ENCODE results near the gene ZSWIM4. TPM values are rescaled to one million over a fixed set of nuclear protein-coding genes. Genes with fewer than 3 reads are reported as not detected.
A peak's percentile ranks its signal among the peaks of the same experiment; 100 is the strongest.

ZSWIM4 gene
- total and polyA plus RNA-seq, 2 of the 4 experiments (the other 2 are of a cell fraction), result 2.2 to 6.2 TPM

DNA sequence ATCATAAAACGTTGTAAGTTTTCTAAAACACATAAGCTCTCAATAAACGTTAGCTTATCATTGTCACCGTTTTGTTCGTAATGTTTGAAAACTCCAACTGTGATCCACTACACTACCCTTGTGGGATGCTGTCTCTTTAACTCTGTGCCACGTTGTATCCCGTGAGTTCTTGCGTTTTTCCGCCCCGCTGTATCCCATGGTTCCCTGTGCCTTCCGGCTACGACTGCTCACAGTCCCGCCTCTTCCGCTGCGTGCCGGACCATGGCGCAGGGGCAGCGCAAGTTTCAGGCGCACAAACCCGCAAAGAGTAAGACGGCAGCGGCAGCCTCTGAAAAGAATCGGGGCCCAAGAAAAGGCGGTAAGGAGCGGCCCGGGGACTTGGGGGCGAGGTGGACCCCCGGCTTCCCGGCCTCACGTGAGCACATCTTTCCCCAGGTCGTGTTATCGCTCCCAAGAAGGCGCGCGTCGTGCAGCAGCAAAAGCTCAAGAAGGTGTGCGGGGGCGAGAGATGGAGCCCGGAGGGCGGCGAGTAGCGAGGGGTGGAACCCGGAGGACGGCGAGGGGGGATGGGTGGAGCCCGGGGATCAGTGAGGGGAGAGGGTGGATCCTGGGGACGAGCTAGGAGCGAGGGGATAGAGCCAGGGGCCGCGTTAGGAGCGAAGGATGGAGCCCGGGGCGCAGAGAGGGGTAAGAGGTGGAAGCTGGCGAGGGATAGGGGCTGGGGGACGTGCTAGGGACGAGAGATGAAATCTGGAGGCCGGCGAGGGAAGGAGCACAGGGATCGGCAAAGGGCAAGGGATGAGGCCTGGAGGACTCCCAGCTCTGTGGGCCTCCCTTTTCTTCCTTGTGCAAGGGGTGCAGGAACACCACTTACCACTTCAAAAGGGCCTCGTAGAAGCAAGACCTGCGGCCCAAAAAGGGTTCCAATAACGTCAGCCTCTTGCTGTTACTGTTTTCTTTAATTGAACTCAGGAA is 20.7 kb upstream of the ZSWIM4 start, which contains the start of gene C19orf53:
TSS of gene C19orf53 (plus strand) at position 240 of the 975 bp plus-strand sequence. CDS start at position 262, 22 bp downstream.
- in situ Hi-C loops (cut with MboI; ENCODE audit: low sequenced_read_pairs), result loop anchor here (25.0 kb wide), 1 partner anchor 313 kb away; the partner anchor contains the start of genes C19orf67 and SAMD1

More for the DNA sequence above, 20.7 kb upstream of the ZSWIM4 start, which contains the start of gene C19orf53:
- WGBS, 2 experiments (ENCODE audit: extremely low coverage in 2 of 2, insufficient read length in 1 of 2), result 0% methylated on average over 23 of the region's 61 CpGs; no CpG with 5 or more reads in 1 of the 2 experiments
- DNase-seq, result peak; percentile 94
- H3K36me3 ChIP-seq (ENCODE audit: control insufficient read depth, insufficient read depth, low read length), result peaks cover 45% of the 10 kb centered on the region
- H2BK15ac ChIP-seq (ENCODE audit: low read depth, low read length), result 0 out of 3 replicates have a peak within 1 kb of the TSS, but pooled peaks have one; percentile 5
- intact Hi-C loops (cut with micrococcal nuclease), result loop anchor here (1.0 kb wide), 1 partner anchor 21 kb away; the partner anchor contains the start of gene ZSWIM4
- peak within 1 kb of the TSS; percentile 79 for H3K9ac ChIP-seq (ENCODE audit: low read depth, low read length)
- no peak within 1 kb of the TSS for H2BK20ac ChIP-seq (ENCODE audit: low read depth, low read length)
- peak within 1 kb of the TSS; percentile 78 for H3K4me3 ChIP-seq (ENCODE audit: insufficient read depth, low read depth, low read length)
- dilution Hi-C loops (cut with HindIII; ENCODE audit: low sequenced_read_pairs, unreplicated experiment), result no loop called here
- H2AK5ac ChIP-seq (ENCODE audit: low read depth, low read length), result peak within 1 kb of the TSS; percentile 84
- H3K4ac ChIP-seq (ENCODE audit: low read depth, low read length), result peak within 1 kb of the TSS; percentile 74
- TF ChIP-seq, protein P1, sequence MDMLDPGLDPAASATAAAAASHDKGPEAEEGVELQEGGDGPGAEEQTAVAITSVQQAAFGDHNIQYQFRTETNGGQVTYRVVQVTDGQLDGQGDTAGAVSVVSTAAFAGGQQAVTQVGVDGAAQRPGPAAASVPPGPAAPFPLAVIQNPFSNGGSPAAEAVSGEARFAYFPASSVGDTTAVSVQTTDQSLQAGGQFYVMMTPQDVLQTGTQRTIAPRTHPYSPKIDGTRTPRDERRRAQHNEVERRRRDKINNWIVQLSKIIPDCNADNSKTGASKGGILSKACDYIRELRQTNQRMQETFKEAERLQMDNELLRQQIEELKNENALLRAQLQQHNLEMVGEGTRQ (IDR thresholded peaks at IDR 0.05; ENCODE audit: low read depth, low read length), result peak; percentile 56; the same call in 1 of the 2 replicates
- TF ChIP-seq MXI1 (IDR thresholded peaks at IDR 0.05; ENCODE audit: borderline replicate concordance, low read depth, low read length) (peak; percentile 78; the same call in 1 of the 2 replicates), FOS (IDR thresholded peaks at IDR 0.05; ENCODE audit: low read depth, low read length) (no peak), MAZ (IDR thresholded peaks at IDR 0.05; ENCODE audit: borderline replicate concordance, low read depth, low read length) (peak; percentile 27; the same call in 1 of the 2 replicates), RFX5 (IDR thresholded peaks at IDR 0.05; ENCODE audit: low read depth, low read length) (no peak), MAFK (IDR thresholded peaks at IDR 0.05; ENCODE audit: low read depth, low read length) (no peak), SMC3 (IDR thresholded peaks at IDR 0.05; ENCODE audit: low read depth, low read length) (0 out of 2 replicates have a peak, but pooled peaks have one; percentile 3), POLR2A (IDR thresholded peaks at IDR 0.05; ENCODE audit: low read depth, low read length) (peak; percentile 74; the same call in 1 of the 2 replicates), BHLHE40 (IDR thresholded peaks at IDR 0.05; ENCODE audit: low read depth, low read length) (peak; percentile 84), CEBPB (IDR thresholded peaks at IDR 0.05; ENCODE audit: low read depth, low read length) (no peak), RCOR1 (IDR thresholded peaks at IDR 0.05; ENCODE audit: insufficient replicate concordance, low read length) (no peak)
- TF ChIP-seq, protein P2, sequence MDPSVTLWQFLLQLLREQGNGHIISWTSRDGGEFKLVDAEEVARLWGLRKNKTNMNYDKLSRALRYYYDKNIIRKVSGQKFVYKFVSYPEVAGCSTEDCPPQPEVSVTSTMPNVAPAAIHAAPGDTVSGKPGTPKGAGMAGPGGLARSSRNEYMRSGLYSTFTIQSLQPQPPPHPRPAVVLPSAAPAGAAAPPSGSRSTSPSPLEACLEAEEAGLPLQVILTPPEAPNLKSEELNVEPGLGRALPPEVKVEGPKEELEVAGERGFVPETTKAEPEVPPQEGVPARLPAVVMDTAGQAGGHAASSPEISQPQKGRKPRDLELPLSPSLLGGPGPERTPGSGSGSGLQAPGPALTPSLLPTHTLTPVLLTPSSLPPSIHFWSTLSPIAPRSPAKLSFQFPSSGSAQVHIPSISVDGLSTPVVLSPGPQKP (IDR thresholded peaks at IDR 0.05; ENCODE audit: borderline replicate concordance, low read depth, low read length), result no peak
- H3K56ac ChIP-seq (ENCODE audit: extremely low read depth, insufficient read depth, low read length), result peak within 1 kb of the TSS; percentile 88
- H4K8ac ChIP-seq (ENCODE audit: low read depth in 2 of 2, low read length in 2 of 2), result peak within 1 kb of the TSS; percentile 41 to 95; a peak in 3 of 4 replicates
- BruUV-seq (replicated peaks), result no TSS peak
- H2AK9ac ChIP-seq (replicated peaks; ENCODE audit: low read depth, low read length, poor library complexity), result peak within 1 kb of the TSS; percentile 99
- H4K20me1 ChIP-seq (ENCODE audit: insufficient read depth, low read length), result peaks cover 14% of the 10 kb centered on the region; the same call in 1 of the 2 replicates
- H3K18ac ChIP-seq (ENCODE audit: low read depth, low read length), result peak within 1 kb of the TSS; percentile 10
- peaks cover 8 to 45% of the 10 kb centered on the region in 2 experiments; a peak in 3 of 4 replicates for H3K79me1 ChIP-seq (ENCODE audit: low read depth in 1 of 2, low read length in 2 of 2)
- no peaks in the 10 kb centered on the region for H3K27me3 ChIP-seq (ENCODE audit: control insufficient read depth, insufficient read depth, low read length)
- peaks cover 7% of the 10 kb centered on the region; the same call in 1 of the 2 replicates for H3K4me1 ChIP-seq (ENCODE audit: control insufficient read depth, insufficient read depth, low read length)
- H4K5ac ChIP-seq (ENCODE audit: low read depth, low read length), result peak within 1 kb of the TSS; percentile 65
- no peaks in the 10 kb centered on the region for H3K9me3 ChIP-seq (ENCODE audit: control insufficient read depth, insufficient read depth, low read length)
- H3K9me1 ChIP-seq (ENCODE audit: insufficient read depth, low read length), result peaks cover 14% of the 10 kb centered on the region; the same call in 1 of the 2 replicates
- H2BK120ac ChIP-seq (ENCODE audit: low read depth, low read length), result peak within 1 kb of the TSS; percentile 49
- peak; percentile 98 for ATAC-seq (ENCODE audit: low read depth)
- peak within 1 kb of the TSS; percentile 91 for H2AFZ ChIP-seq (replicated peaks; ENCODE audit: low read length, poor library complexity)
- ChIA-PET POLR2A (ENCODE audit: unreplicated experiment) (interaction anchor here (0.6 to 1.0 kb wide), 5 partner anchors 9 to 62 kb away, joined by 3 to 11 read pairs (median 4); partner anchors contain the start of gene MRI1), CTCF (interaction anchor here (0.6 kb wide), 1 partner anchor 141 kb away, joined by 3 read pairs; no protein-coding TSS in a partner anchor)
- peak within 1 kb of the TSS; percentile 70 for H2BK5ac ChIP-seq (ENCODE audit: low read depth, low read length, poor library complexity, severe bottlenecking)
- H3K14ac ChIP-seq (replicated peaks; ENCODE audit: low read depth, low read length), result peak within 1 kb of the TSS; percentile 91
- H3K27ac ChIP-seq (ENCODE audit: insufficient read depth, low read length), result peak within 1 kb of the TSS; percentile 82
- peak within 1 kb of the TSS; percentile 99 for H3K4me2 ChIP-seq (ENCODE audit: low read depth, low read length)
- H3K23ac ChIP-seq (ENCODE audit: low read depth, low read length), result peak within 1 kb of the TSS; percentile 66
- H4K91ac ChIP-seq (ENCODE audit: insufficient read depth, low read depth, low read length), result peak within 1 kb of the TSS; percentile 62
